K562 (cell line): ENCODE data around the gene SLC25A15. TPM values are rescaled to one million over a fixed set of nuclear protein-coding genes. Genes with fewer than 3 reads are reported as not detected.

Experiments used
- AFF4 ChIP-seq: sonication (generic); formaldehyde crosslinking; IDR thresholded peaks from 2 replicates; pipeline ENCODE4 v1.8.0; 2023; ENCODE audit warnings: mild to moderate bottlenecking, missing genetic modification reagents
- ATF3 ChIP-seq, 2 experiments: fragments of 450-650 bp in 1 of 2; sonication (generic) in 1 of 2; formaldehyde crosslinking in 1 of 2; IDR thresholded peaks in 1 of 2; conservative IDR thresholded peaks in 1 of 2; 2 replicates each; pipeline versions ENCODE4 v1.6.1 to v1.8.1; 2016 to 2023; ENCODE audit warnings: mild to moderate bottlenecking in 2 of 2, moderate library complexity in 2 of 2, inconsistent platforms in 1 of 2, missing genetic modification reagents in 1 of 2
- ELK3 ChIP-seq: fragments of 450-650 bp; formaldehyde crosslinking; IDR thresholded peaks from 2 replicates; pipeline ENCODE4 v1.4.0; 2020; ENCODE audit warnings: mild to moderate bottlenecking
- GATAD2A ChIP-seq: fragments of 450-650 bp; IDR thresholded peaks from 2 replicates; pipeline ENCODE4 v1.6.1; 2017
- HDAC8 ChIP-seq: fragments of 450-650 bp; IDR thresholded peaks from 2 replicates; pipeline ENCODE4 v1.6.1; 2016; ENCODE audit warnings: mild to moderate bottlenecking, missing genetic modification characterization, moderate library complexity, missing compliant biosample characterization
- HMG20A ChIP-seq: fragments of 450-650 bp; formaldehyde crosslinking; conservative IDR thresholded peaks from 2 replicates; pipeline ENCODE4 v1.4.0; 2020; ENCODE audit warnings: mild to moderate bottlenecking, mixed read lengths
- MED1 ChIP-seq: sonication (generic); formaldehyde crosslinking; IDR thresholded peaks from 2 replicates; pipeline ENCODE4 v1.8.1; 2023; ENCODE audit warnings: missing genetic modification reagents, borderline replicate concordance
- NUFIP1 ChIP-seq: fragments of 450-650 bp; IDR thresholded peaks from 2 replicates; pipeline ENCODE4 v1.6.1; 2018; ENCODE audit not compliant: partially characterized antibody
- PRDM10 ChIP-seq: fragments of 450-650 bp; IDR thresholded peaks from 2 replicates; pipeline ENCODE4 v1.6.1; 2018; ENCODE audit not compliant: partially characterized antibody
- PRPF4 ChIP-seq: fragments of 200-400 bp; formaldehyde crosslinking; IDR thresholded peaks from one replicate; pipeline ENCODE4 v1.6.1; 2017; ENCODE audit warnings: low read length, low read depth, mild to moderate bottlenecking; ENCODE audit not compliant: insufficient read depth, poor library complexity, severe bottlenecking
- PURB ChIP-seq: sonication (generic); formaldehyde crosslinking; IDR thresholded peaks from 2 replicates; pipeline ENCODE4 v1.9.0; 2021; ENCODE audit warnings: low read depth, mild to moderate bottlenecking, missing genetic modification reagents
- SMARCA5 ChIP-seq: fragments of 450-650 bp; IDR thresholded peaks from 2 replicates; pipeline ENCODE4 v1.6.1; 2016
- SNRNP70 ChIP-seq: fragments of 200-400 bp; formaldehyde crosslinking; optimal IDR thresholded peaks from 2 replicates; pipeline ENCODE3; 2017; ENCODE audit warnings: low read depth, low read length
- ZNF274 ChIP-seq: IDR thresholded peaks from 2 replicates; pipeline ENCODE4 v1.6.1; 2011; ENCODE audit warnings: low read depth, mild to moderate bottlenecking, low read length, moderate library complexity, borderline replicate concordance
- ZNF280A ChIP-seq: fragments of 450-650 bp; IDR thresholded peaks from 2 replicates; pipeline ENCODE4 v1.6.1; 2018; ENCODE audit warnings: mild to moderate bottlenecking, low read depth; ENCODE audit not compliant: partially characterized antibody
- polyA plus RNA-seq, 8 experiments: library from polyadenylated mRNA; depleted of rRNA in 4 of 8; stranded (reverse) in 5 of 8; unstranded in 3 of 8; fragments of >200 nt; fragmentation: Nextera tagmentation in 2 of 8; fragmentation: Illumina TruSeq in 1 of 8; extraction: Ambion mirVana in 2 of 8; extraction: Trizol in 1 of 8; gene quantifications; 2 replicates each; pipeline versions ENCODE4 v1.2.1 to v1.2.3, GENCODE V29; 2011 to 2014; ENCODE audit warnings: inconsistent platforms in 1 of 8, missing spikeins in 1 of 8
- total RNA-seq, 7 experiments: library from RNA; depleted of rRNA in 6 of 7; stranded (reverse); fragments of >200 nt in 6 of 7; fragmentation: Illumina TruSeq in 2 of 7; extraction: Trizol in 2 of 7; gene quantifications; 2 replicates each; pipeline versions ENCODE4 v1.2.1 to v1.2.3, GENCODE V29; 2011 to 2021; ENCODE audit warnings: low replicate concordance in 1 of 7

The SLC25A15 gene
- total and polyA plus RNA-seq, 9 of the 15 experiments (the other 6 are each of a cell fraction or from before 2014, with no cell fraction given), result 3.5 to 30.5 (median 20.3) TPM

GRCh38 chr13:40770934-40771618 lies 18.3 kb upstream of the SLC25A15 start, which contains the start of gene MRPS31 (continued):
- TF ChIP-seq PRDM10 (peak; percentile 78), HDAC8 (no peak), ATF3 (IDR thresholded peaks at IDR 0.05) (peak; percentile 8; the same call in 1 of the 2 replicates), ATF3 (CRISPR knock-in tag; conservative IDR thresholded peaks at IDR 0.05) (no peak), ELK3 (CRISPR knock-in tag) (no peak), PRPF4 (no peak), NUFIP1 (no peak), AFF4 (0 out of 2 replicates have a peak, but pooled peaks have one; percentile 62), SNRNP70 (no peak), MED1 (CRISPR knock-in tag) (no peak), GATAD2A (no peak), PURB (no peak), SMARCA5 (no peak), HMG20A (CRISPR knock-in tag) (no peak), ZNF280A (no peak), ZNF274 (no peak)
